MM.1S (cell line): ENCODE data around the gene RYR2.

Experiments used
- DNase-seq: peaks from one replicate; pipeline ENCODE4 v3.0.0-alpha.2; 2015
- H2AFZ ChIP-seq: fragments of 300-600 bp; sonication (generic); 2 replicates; pipeline ENCODE4 v1.6.0; 2016; ENCODE audit warnings: antibody characterized with exemption, low read length
- H3F3A ChIP-seq: fragments of 300-600 bp; sonication (generic); 2 replicates; pipeline ENCODE4 v1.6.1; 2016; ENCODE audit warnings: mild to moderate bottlenecking, antibody characterized with exemption, low read length, moderate library complexity, mixed read lengths; ENCODE audit not compliant: insufficient read depth
- H3K27ac ChIP-seq: fragments of 300-600 bp; sonication (generic); 2 replicates; pipeline ENCODE4 v1.5.1; 2016; ENCODE audit warnings: mild to moderate bottlenecking, low read length
- H3K27me3 ChIP-seq: fragments of 300-600 bp; sonication (generic); replicated peaks from 2 replicates; pipeline ENCODE4 v1.6.0; 2016; ENCODE audit warnings: low read length; ENCODE audit not compliant: insufficient read depth
- H3K36me3 ChIP-seq: fragments of 300-600 bp; sonication (generic); replicated peaks from 2 replicates; pipeline ENCODE4 v1.6.1; 2016; ENCODE audit warnings: mild to moderate bottlenecking, low read length, mixed read lengths; ENCODE audit not compliant: insufficient read depth
- H3K4me1 ChIP-seq: fragments of 300-600 bp; sonication (generic); 2 replicates; pipeline ENCODE4 v1.6.1; 2016; ENCODE audit warnings: low read length, mixed read lengths
- H3K4me2 ChIP-seq: fragments of 300-600 bp; sonication (generic); 2 replicates; pipeline ENCODE4 v1.6.0; 2016; ENCODE audit warnings: low read depth, low read length
- H3K4me3 ChIP-seq: fragments of 300-600 bp; sonication (generic); 2 replicates; pipeline ENCODE4 v1.5.1; 2016; ENCODE audit warnings: low read length, mixed read lengths
- H3K79me2 ChIP-seq: fragments of 300-600 bp; sonication (generic); 2 replicates; pipeline ENCODE4 v1.6.1; 2016; ENCODE audit warnings: mixed run types, low read length, mixed read lengths
- H3K9ac ChIP-seq: fragments of 300-600 bp; sonication (generic); 2 replicates; pipeline ENCODE4 v1.6.1; 2016; ENCODE audit warnings: low read length, mixed read lengths
- H3K9me2 ChIP-seq: fragments of 300-600 bp; sonication (generic); replicated peaks from 2 replicates; pipeline ENCODE4 v1.6.1; 2016; ENCODE audit warnings: mild to moderate bottlenecking, low read length, mixed read lengths; ENCODE audit not compliant: insufficient read depth
- H3K9me3 ChIP-seq: fragments of 300-600 bp; sonication (generic); replicated peaks from 2 replicates; pipeline ENCODE4 v1.6.1; 2016; ENCODE audit warnings: mild to moderate bottlenecking, low read length, mixed read lengths; ENCODE audit not compliant: insufficient read depth
- H4K20me1 ChIP-seq: fragments of 300-600 bp; sonication (generic); 2 replicates; pipeline ENCODE4 v1.6.1; 2016; ENCODE audit warnings: mild to moderate bottlenecking, low read length, moderate library complexity, mixed read lengths; ENCODE audit not compliant: insufficient read depth
- CTCF ChIP-seq: fragments of 300-600 bp; sonication (generic); IDR thresholded peaks from 2 replicates; pipeline ENCODE4 v1.5.1; 2016; ENCODE audit warnings: antibody characterized with exemption, low read length, mixed read lengths
- EZH2 ChIP-seq: fragments of 300-600 bp; sonication (generic); optimal IDR thresholded peaks from 2 replicates; pipeline ENCODE3; 2017; ENCODE audit warnings: low read depth, mild to moderate bottlenecking, antibody characterized with exemption, low read length, mixed read lengths
- EZH2phosphoT487 ChIP-seq: fragments of 300-600 bp; sonication (generic); IDR thresholded peaks from 2 replicates; pipeline ENCODE4 v1.6.1; 2018; ENCODE audit warnings: antibody characterized with exemption, low read length

Gene RYR2

GRCh38 chr1:237038211-237038610 is 3.8 kb upstream of the RYR2 start:
- no peaks in the 10 kb centered on the region for H3K79me2 ChIP-seq
- H3F3A ChIP-seq, result no peaks in the 10 kb centered on the region
- TF ChIP-seq EZH2phosphoT487, result no peak
- TF ChIP-seq EZH2, result no peak
- TF ChIP-seq CTCF, result no peak
- no peak overlapping the region for H2AFZ ChIP-seq
- no peaks in the 10 kb centered on the region for H4K20me1 ChIP-seq
- H3K9me2 ChIP-seq, result no peaks in the 10 kb centered on the region
- H3K4me2 ChIP-seq, result no peak overlapping the region
- H3K27me3 ChIP-seq, result no peaks in the 10 kb centered on the region
- no peaks in the 10 kb centered on the region for H3K9me3 ChIP-seq
- DNase-seq, result no peak
- no peak overlapping the region for H3K27ac ChIP-seq
- no peaks in the 10 kb centered on the region for H3K4me1 ChIP-seq
- no peaks in the 10 kb centered on the region for H3K36me3 ChIP-seq
- H3K4me3 ChIP-seq, result no peak overlapping the region
- H3K9ac ChIP-seq, result no peak overlapping the region

GRCh38 chr1:237040823-237041222 is 1.2 kb upstream of the RYR2 start:
- Histone ChIP-seq H3K79me2 (no peaks in the 10 kb centered on the region), H3K4me3 (no peak overlapping the region), H3F3A (no peaks in the 10 kb centered on the region), H3K4me1 (no peaks in the 10 kb centered on the region), H3K9me2 (no peaks in the 10 kb centered on the region), H3K27ac (no peak overlapping the region), H3K36me3 (no peaks in the 10 kb centered on the region), H3K4me2 (no peak overlapping the region), H3K9me3 (no peaks in the 10 kb centered on the region), H3K27me3 (no peaks in the 10 kb centered on the region), H3K9ac (no peak overlapping the region), H4K20me1 (no peaks in the 10 kb centered on the region), H2AFZ (no peak overlapping the region)
- DNase-seq, result no peak
- TF ChIP-seq EZH2, result no peak
- TF ChIP-seq EZH2phosphoT487, result no peak
- no peak for TF ChIP-seq CTCF

- no peak overlapping the region for H3K9ac ChIP-seq
- no peaks in the 10 kb centered on the region for H3K36me3 ChIP-seq
- H3K4me1 ChIP-seq, result no peaks in the 10 kb centered on the region
- H3K4me3 ChIP-seq, result no peak overlapping the region
- H3K27ac ChIP-seq, result no peak overlapping the region
- H3K4me2 ChIP-seq, result no peak overlapping the region
- TF ChIP-seq CTCF, result no peak
- TF ChIP-seq EZH2phosphoT487, result no peak
- no peak for TF ChIP-seq EZH2
- no peaks in the 10 kb centered on the region for H3K79me2 ChIP-seq
- H3K27me3 ChIP-seq, result no peaks in the 10 kb centered on the region
- H3K9me3 ChIP-seq, result no peaks in the 10 kb centered on the region
- H3F3A ChIP-seq, result no peaks in the 10 kb centered on the region
- no peaks in the 10 kb centered on the region for H4K20me1 ChIP-seq
- H3K9me2 ChIP-seq, result no peaks in the 10 kb centered on the region
- H2AFZ ChIP-seq, result no peak overlapping the region
- DNase-seq, result no peak
Observed at GRCh38 chr1:237041461-237041794, 556 bp upstream of the RYR2 start.
